Measurements from ENCODE around the gene POLRMT. TPM values are rescaled to one million over a fixed set of nuclear protein-coding genes. Genes with fewer than 3 reads are reported as not detected.

Gene POLRMT
- total RNA-seq, 4 donors from 2014 or later = 28.2 to 73.5 (median 51.5) TPM

DNA sequence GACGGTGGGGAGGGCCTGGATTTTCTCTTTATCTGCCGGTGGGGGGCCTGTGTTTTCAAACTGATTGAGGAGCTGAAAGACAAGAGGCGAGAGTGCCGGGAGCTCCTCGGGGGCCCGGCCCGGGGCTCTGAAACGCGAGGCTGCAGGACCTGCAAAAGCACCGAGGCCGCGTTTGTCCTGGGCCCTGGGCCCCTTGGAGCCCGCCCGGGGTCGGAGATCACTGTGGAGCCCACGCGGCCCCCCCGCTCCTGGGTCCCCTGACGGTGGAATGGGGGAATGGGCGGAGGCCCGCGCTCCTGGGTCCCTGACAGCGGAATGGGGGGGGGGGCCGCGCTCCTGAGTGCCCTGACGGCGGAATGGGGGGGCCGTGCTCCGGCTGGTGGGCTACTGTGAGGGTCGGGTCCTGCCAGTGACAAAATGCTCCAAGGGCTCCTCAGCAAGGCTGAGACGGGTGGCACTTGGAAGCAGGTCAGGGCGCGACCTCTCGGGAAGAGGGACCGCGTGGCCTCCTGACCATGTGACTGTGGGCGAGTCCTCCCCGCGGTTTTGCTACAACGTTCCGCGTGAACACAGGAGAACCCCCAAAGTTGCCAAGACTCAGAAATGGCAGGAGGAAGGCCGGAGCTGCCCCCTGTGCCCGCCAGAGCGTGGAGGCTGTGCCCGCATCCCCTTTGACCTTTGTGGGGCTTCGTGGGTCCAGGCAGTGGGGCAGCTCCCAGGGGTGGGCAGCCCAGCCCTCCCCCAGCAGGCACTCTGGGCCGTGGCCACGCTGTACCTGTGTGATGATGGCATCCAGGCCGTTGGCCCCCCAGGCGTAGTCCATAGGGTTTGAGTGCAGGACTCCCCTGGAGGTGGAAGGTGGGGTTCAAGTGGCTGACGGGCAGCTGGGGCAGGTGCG is 15.8 kb upstream of the POLRMT start:
- no peaks in the 10 kb centered on the region for H3K27me3 ChIP-seq
- 84 to 88% methylated on average over 36 to 45 of the region's 53 CpGs for WGBS, 2 donors
- H3K27ac ChIP-seq = no peak overlapping the region
- no peak for DNase-seq (ENCODE audit: low spot score in 2 of 2)
- no peaks in the 10 kb centered on the region for H3K4me1 ChIP-seq
- H3K9me3 ChIP-seq = no peaks in the 10 kb centered on the region
- H3K4me3 ChIP-seq = no peak overlapping the region
- no peak for TF ChIP-seq POLR2A (IDR thresholded peaks at IDR 0.05)
- no peak for TF ChIP-seq CTCF (IDR thresholded peaks at IDR 0.05)
- no peak for TF ChIP-seq EP300 (IDR thresholded peaks at IDR 0.05)
- H3K36me3 ChIP-seq = peaks cover 0 to 100% (median 35%) of the 10 kb centered on the region in 3 donors

GRCh38 chr19:648305-648704 is 15.0 kb upstream of the POLRMT start:
- no peaks in the 10 kb centered on the region for H3K9me3 ChIP-seq
- no peaks in the 10 kb centered on the region for H3K27me3 ChIP-seq
- DNase-seq (ENCODE audit: low spot score in 2 of 2) = no peak
- H3K4me1 ChIP-seq = no peaks in the 10 kb centered on the region
- no peak for TF ChIP-seq CTCF (IDR thresholded peaks at IDR 0.05)
- TF ChIP-seq EP300 (IDR thresholded peaks at IDR 0.05) = no peak
- TF ChIP-seq POLR2A (IDR thresholded peaks at IDR 0.05) = no peak
- no peak overlapping the region for H3K27ac ChIP-seq
- no peak overlapping the region for H3K4me3 ChIP-seq
- peaks cover 0 to 99% (median 35%) of the 10 kb centered on the region in 3 donors for H3K36me3 ChIP-seq
- 82 to 91% methylated on average over 15 to 19 of the region's 29 CpGs for WGBS, 2 donors

- TF ChIP-seq EP300 (IDR thresholded peaks at IDR 0.05) = no peak
- Histone ChIP-seq H3K36me3 (peaks cover 0 to 96% (median 35%) of the 10 kb centered on the region in 3 donors), H3K9me3 (no peaks in the 10 kb centered on the region), H3K27me3 (no peaks in the 10 kb centered on the region), H3K4me3 (no peak overlapping the region), H3K4me1 (no peaks in the 10 kb centered on the region), H3K27ac (no peak overlapping the region)
- 88 to 93% methylated on average over 47 to 52 of the region's 52 CpGs for WGBS, 2 donors
- DNase-seq (ENCODE audit: low spot score in 2 of 2) = no peak
Observed at GRCh38 chr19:647566-648284, 14.4 kb upstream of the POLRMT start.

GRCh38 chr19:646779-647565 is 13.6 kb upstream of the POLRMT start:
- Histone ChIP-seq H3K36me3 (peaks cover 0 to 88% (median 35%) of the 10 kb centered on the region in 3 donors), H3K27me3 (no peaks in the 10 kb centered on the region), H3K4me1 (no peaks in the 10 kb centered on the region), H3K9me3 (no peaks in the 10 kb centered on the region), H3K27ac (no peak overlapping the region), H3K4me3 (no peak overlapping the region)
- TF ChIP-seq EP300 (IDR thresholded peaks at IDR 0.05) = no peak
- no peak for TF ChIP-seq CTCF (IDR thresholded peaks at IDR 0.05)
- TF ChIP-seq POLR2A (IDR thresholded peaks at IDR 0.05) = no peak
- 90 to 91% methylated on average over 43 to 48 of the region's 48 CpGs for WGBS, 2 donors
- no peak for DNase-seq (ENCODE audit: low spot score in 2 of 2)
